Brain microvascular endothelial cell (primary cell): ENCODE results near the gene KCNH1.

Source experiments
- DNase-seq: peaks from one replicate; pipeline ENCODE4 v3.0.0-alpha.2; 2020
- H3K27ac ChIP-seq: fragments of 250-450 bp; sonication (Bioruptor Pico); 2 replicates; pipeline ENCODE4 v1.5.1; 2020; ENCODE audit warnings: mild to moderate bottlenecking, moderate library complexity
- H3K27me3 ChIP-seq: fragments of 250-450 bp; sonication (Bioruptor Pico); replicated peaks from 2 replicates; pipeline ENCODE4 v1.5.1; 2020; ENCODE audit warnings: mild to moderate bottlenecking
- H3K36me3 ChIP-seq: fragments of 250-450 bp; sonication (Bioruptor Pico); replicated peaks from 2 replicates; pipeline ENCODE4 v1.5.1; 2020; ENCODE audit warnings: mild to moderate bottlenecking
- H3K4me3 ChIP-seq: 2 replicates; pipeline ENCODE4 v1.5.1; 2011; ENCODE audit warnings: low read depth, mild to moderate bottlenecking, control low read depth, low read length, moderate library complexity
- CTCF ChIP-seq: IDR thresholded peaks from 2 replicates; pipeline ENCODE4 v1.5.1; 2011; ENCODE audit warnings: low read depth, mild to moderate bottlenecking, moderate library complexity, low read length, control low read depth, inconsistent platforms; ENCODE audit errors: missing control alignments
- in situ Hi-C: cut with HindIII; loops from 2 replicates; pipeline ENCODE4 v1.10.0; 2017; ENCODE audit warnings: low sequenced_read_pairs, low pct_ligation_motif_present

The KCNH1 gene

GRCh38 chr1:210677533-210677932, 456.4 kb downstream of the KCNH1 start:
- no peak for TF ChIP-seq CTCF
- in situ Hi-C loops = no loop called here

DNA sequence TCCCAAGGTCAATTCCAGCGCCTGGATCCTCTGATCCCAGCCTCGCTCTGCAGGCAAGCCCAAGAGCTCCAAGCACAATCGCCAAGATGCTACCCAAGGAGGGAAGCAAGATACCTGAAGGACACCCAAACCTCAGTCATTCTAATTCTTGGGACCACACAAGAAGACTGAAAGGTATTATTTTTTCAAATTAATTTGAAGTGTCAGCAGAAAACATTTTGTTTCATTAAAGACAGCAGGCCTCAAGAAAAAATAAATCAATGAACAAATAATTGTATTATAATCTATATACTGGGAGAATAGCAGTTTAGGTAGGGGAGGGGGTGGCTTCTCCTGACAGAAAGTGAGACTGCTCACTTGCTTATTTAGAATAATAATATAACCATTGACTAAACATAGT, 457.4 kb downstream of the KCNH1 start:
- Histone ChIP-seq H3K27me3 (no peaks in the 10 kb centered on the region), H3K36me3 (no peaks in the 10 kb centered on the region)
- in situ Hi-C loops = no loop called here

More at GRCh38 chr1:210677533-210677932, 456.4 kb downstream of the KCNH1 start:
- Histone ChIP-seq H3K27ac (no peak overlapping the region), H3K36me3 (no peaks in the 10 kb centered on the region), H3K27me3 (no peaks in the 10 kb centered on the region), H3K4me3 (no peak overlapping the region)
- DNase-seq = no peak

DNA sequence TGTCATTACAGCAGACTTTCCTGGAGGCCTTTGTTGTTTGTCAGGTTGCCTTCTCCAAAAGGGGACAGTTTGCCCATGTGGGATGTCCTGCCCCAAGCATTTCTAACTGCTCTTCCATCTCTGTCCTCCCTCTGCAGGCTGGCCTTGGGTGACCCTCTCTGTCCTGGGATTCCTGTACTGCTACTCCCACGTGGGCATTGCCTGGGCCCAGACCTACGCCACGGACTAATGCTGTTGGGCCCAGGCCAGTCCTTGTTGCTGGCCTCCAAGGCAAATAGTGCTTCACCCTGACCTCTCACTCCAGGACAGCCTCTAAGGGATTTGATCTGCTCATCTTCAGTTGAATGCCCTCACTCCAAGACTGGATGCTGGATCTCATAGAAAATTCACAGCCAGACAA, 459.8 kb downstream of the KCNH1 start:
- no peak for TF ChIP-seq CTCF
- in situ Hi-C loops = no loop called here
- H3K36me3 ChIP-seq = no peaks in the 10 kb centered on the region
- no peak overlapping the region for H3K27ac ChIP-seq
- H3K27me3 ChIP-seq = no peaks in the 10 kb centered on the region
- no peak for DNase-seq
- no peak overlapping the region for H3K4me3 ChIP-seq

More for the DNA sequence above, 457.4 kb downstream of the KCNH1 start:
- no peak overlapping the region for H3K4me3 ChIP-seq
- no peak for DNase-seq
- no peak overlapping the region for H3K27ac ChIP-seq
- TF ChIP-seq CTCF = no peak

DNA sequence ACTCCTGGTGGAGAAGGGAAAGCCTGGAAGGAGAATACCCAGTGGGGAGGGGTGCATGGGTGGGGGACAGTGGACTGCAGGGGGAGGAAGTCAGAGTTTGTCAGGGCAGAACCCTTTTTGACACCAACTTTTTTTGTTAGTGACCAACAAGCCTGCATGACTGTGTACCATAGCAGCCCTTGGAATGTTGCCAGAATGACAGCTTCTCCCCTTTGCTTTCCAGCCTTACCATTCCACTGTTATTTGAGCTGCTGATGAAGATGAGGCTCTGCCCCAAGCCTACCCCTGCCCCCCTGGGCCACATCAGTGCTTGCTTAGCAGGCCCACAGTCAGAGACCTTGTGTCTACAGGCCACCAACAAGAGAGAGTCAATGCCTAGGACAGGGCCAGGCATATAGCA, 464.0 kb downstream of the KCNH1 start:
- Histone ChIP-seq H3K4me3 (no peak overlapping the region), H3K27ac (no peak overlapping the region), H3K36me3 (no peaks in the 10 kb centered on the region), H3K27me3 (no peaks in the 10 kb centered on the region)
- in situ Hi-C loops = no loop called here
- DNase-seq = no peak
- no peak for TF ChIP-seq CTCF

GRCh38 chr1:210663730-210664573, 470.0 kb downstream of the KCNH1 start:
- TF ChIP-seq CTCF = no peak
- in situ Hi-C loops = no loop called here
- Histone ChIP-seq H3K36me3 (no peaks in the 10 kb centered on the region), H3K27ac (no peak overlapping the region), H3K4me3 (no peak overlapping the region), H3K27me3 (no peaks in the 10 kb centered on the region)
- no peak for DNase-seq
